IMR-90 (cell line): ENCODE results near the gene PRKCE. TPM values are rescaled to one million over a fixed set of nuclear protein-coding genes. Genes with fewer than 3 reads are reported as not detected.

Source experiments
- ATAC-seq: fragments of 200-7000 bp; cut with Tn5 transposase; 2 replicates; pipeline ENCODE4 v1.9.1; 2020; ENCODE audit warnings: low read depth, mild to moderate bottlenecking, moderate library complexity
- BruUV-seq: library from RNA; stranded (reverse); fragments of 400-500 nt; replicated peaks from 2 replicates; lab custom pipeline; 2021; lab: Mats Ljungman, UMichigan
- CTCF ChIA-PET: fragments of 300-600 bp; formaldehyde crosslinking; extraction: SDS; loops from one replicate; lab custom pipeline; 2021; ENCODE audit warnings: antibody characterized with exemption; lab: Yijun Ruan, JAX
- POLR2A ChIA-PET: fragments of 300-600 bp; sonication (Branson Sonifier 250); formaldehyde crosslinking; loops from one replicate; lab custom pipeline; 2022; ENCODE audit warnings: antibody characterized with exemption; ENCODE audit not compliant: unreplicated experiment; lab: Charles Lee
- DNase-seq: peaks from one replicate; pipeline ENCODE4 v3.0.0; 2013
- H2AFZ ChIP-seq: replicated peaks from 2 replicates; pipeline ENCODE3; 2013; ENCODE audit warnings: low read length, mild to moderate bottlenecking; ENCODE audit not compliant: poor library complexity
- H2AK5ac ChIP-seq: 2 replicates; pipeline ENCODE4 v1.6.1; 2013; ENCODE audit warnings: low read depth, low read length, inconsistent platforms
- H2AK9ac ChIP-seq: replicated peaks from 2 replicates; pipeline ENCODE3; 2013; ENCODE audit warnings: mild to moderate bottlenecking, low read depth, low read length, moderate library complexity; ENCODE audit not compliant: poor library complexity
- H2BK120ac ChIP-seq: 2 replicates; pipeline ENCODE4 v1.6.1; 2013; ENCODE audit warnings: low read depth, low read length, inconsistent platforms
- H2BK15ac ChIP-seq: 3 replicates; pipeline ENCODE4 v1.6.1; 2013; ENCODE audit warnings: low read depth, low read length, inconsistent platforms
- H2BK20ac ChIP-seq: 2 replicates; pipeline ENCODE4 v1.6.1; 2013; ENCODE audit warnings: low read depth, mild to moderate bottlenecking, inconsistent platforms, low read length, moderate library complexity
- H2BK5ac ChIP-seq: 2 replicates; pipeline ENCODE4 v1.6.1; 2013; ENCODE audit warnings: mild to moderate bottlenecking, low read depth, low read length, inconsistent platforms; ENCODE audit not compliant: poor library complexity, severe bottlenecking
- H3K14ac ChIP-seq: replicated peaks from 2 replicates; pipeline ENCODE4 v1.6.1; 2013; ENCODE audit warnings: low read depth, low read length, inconsistent platforms
- H3K18ac ChIP-seq: 2 replicates; pipeline ENCODE4 v1.6.1; 2013; ENCODE audit warnings: low read depth, low read length, control low read depth
- H3K23ac ChIP-seq: 2 replicates; pipeline ENCODE4 v1.6.1; 2013; ENCODE audit warnings: low read depth, low read length, inconsistent platforms
- H3K27ac ChIP-seq: 2 replicates; pipeline ENCODE4 v1.5.1; 2013; ENCODE audit warnings: mild to moderate bottlenecking, control low read depth, low read length; ENCODE audit not compliant: insufficient read depth
- H3K27me3 ChIP-seq: 2 replicates; pipeline ENCODE4 v1.6.1; 2013; ENCODE audit warnings: low read length; ENCODE audit not compliant: control insufficient read depth, insufficient read depth
- H3K36me3 ChIP-seq: 2 replicates; pipeline ENCODE4 v1.6.1; 2013; ENCODE audit warnings: low read length, mixed read lengths; ENCODE audit not compliant: control insufficient read depth, insufficient read depth
- H3K4ac ChIP-seq: 2 replicates; pipeline ENCODE4 v1.6.1; 2013; ENCODE audit warnings: low read depth, low read length, inconsistent platforms
- H3K4me1 ChIP-seq: 2 replicates; pipeline ENCODE4 v1.6.1; 2013; ENCODE audit warnings: low read length, mixed read lengths; ENCODE audit not compliant: control insufficient read depth, insufficient read depth
- H3K4me2 ChIP-seq: 2 replicates; pipeline ENCODE4 v1.6.1; 2013; ENCODE audit warnings: low read depth, mild to moderate bottlenecking, control low read depth, low read length, moderate library complexity
- H3K4me3 ChIP-seq: 2 replicates; pipeline ENCODE4 v1.5.1; 2013; ENCODE audit warnings: low read depth, mild to moderate bottlenecking, control low read depth, low read length, moderate library complexity; ENCODE audit not compliant: insufficient read depth
- H3K56ac ChIP-seq: 2 replicates; pipeline ENCODE4 v1.6.1; 2013; ENCODE audit warnings: low read length, inconsistent platforms; ENCODE audit not compliant: insufficient read depth; ENCODE audit errors: extremely low read depth
- H3K79me1 ChIP-seq, 2 experiments: 2 replicates each; pipeline ENCODE4 v1.6.1; 2013; ENCODE audit warnings: low read length in 2 of 2, inconsistent platforms in 1 of 2, low read depth in 1 of 2
- H3K9ac ChIP-seq: 2 replicates; pipeline ENCODE4 v1.6.1; 2013; ENCODE audit warnings: low read depth, low read length, control low read depth
- H3K9me1 ChIP-seq: 2 replicates; pipeline ENCODE4 v1.6.1; 2013; ENCODE audit warnings: low read length, inconsistent platforms; ENCODE audit not compliant: insufficient read depth
- H3K9me3 ChIP-seq: 2 replicates; pipeline ENCODE4 v1.6.1; 2013; ENCODE audit warnings: low read length; ENCODE audit not compliant: control insufficient read depth, insufficient read depth
- H4K20me1 ChIP-seq: 2 replicates; pipeline ENCODE4 v1.6.1; 2013; ENCODE audit warnings: low read length, inconsistent platforms; ENCODE audit not compliant: insufficient read depth
- H4K5ac ChIP-seq: 2 replicates; pipeline ENCODE4 v1.6.1; 2013; ENCODE audit warnings: mild to moderate bottlenecking, low read depth, low read length, control low read depth
- H4K8ac ChIP-seq, 2 experiments: 2 replicates each; pipeline ENCODE4 v1.6.1; 2013; ENCODE audit warnings: low read depth in 2 of 2, low read length in 2 of 2, control low read depth in 1 of 2, inconsistent platforms in 1 of 2
- H4K91ac ChIP-seq: 2 replicates; pipeline ENCODE4 v1.6.1; 2013; ENCODE audit warnings: low read depth, low read length, inconsistent platforms; ENCODE audit not compliant: insufficient read depth
- BHLHE40 ChIP-seq: fragments of 150-350 bp; IDR thresholded peaks from 2 replicates; pipeline ENCODE4 v1.6.1; 2016; ENCODE audit warnings: mild to moderate bottlenecking, low read depth, low read length
- CEBPB ChIP-seq: IDR thresholded peaks from 2 replicates; pipeline ENCODE4 v1.6.1; 2012; ENCODE audit warnings: low read depth, low read length, improper control_type of control experiment
- CHD1 ChIP-seq: IDR thresholded peaks from 2 replicates; pipeline ENCODE4 v1.6.1; 2012; ENCODE audit warnings: low read depth, low read length, improper control_type of control experiment
- CTCF ChIP-seq: conservative IDR thresholded peaks from 2 replicates; pipeline ENCODE4 v1.5.1; 2012; ENCODE audit warnings: mild to moderate bottlenecking, low read depth, low read length, improper control_type of control experiment
- ELK1 ChIP-seq: fragments of 150-350 bp; IDR thresholded peaks from 2 replicates; pipeline ENCODE4 v1.6.1; 2016; ENCODE audit warnings: low read depth, mild to moderate bottlenecking, low read length, moderate library complexity, borderline replicate concordance
- FOS ChIP-seq: fragments of 150-350 bp; IDR thresholded peaks from 2 replicates; pipeline ENCODE4 v1.6.1; 2016; ENCODE audit warnings: low read depth, low read length
- MAFK ChIP-seq: IDR thresholded peaks from 2 replicates; pipeline ENCODE4 v1.6.1; 2012; ENCODE audit warnings: low read depth, low read length, improper control_type of control experiment
- MAZ ChIP-seq: IDR thresholded peaks from 2 replicates; pipeline ENCODE4 v1.6.1; 2012; ENCODE audit warnings: low read depth, mild to moderate bottlenecking, low read length, improper control_type of control experiment, moderate library complexity, borderline replicate concordance
- MXI1 ChIP-seq: IDR thresholded peaks from 2 replicates; pipeline ENCODE4 v1.6.1; 2012; ENCODE audit warnings: low read depth, mild to moderate bottlenecking, low read length, moderate library complexity, borderline replicate concordance
- NFE2L2 ChIP-seq: fragments of 150-350 bp; IDR thresholded peaks from 2 replicates; pipeline ENCODE4 v1.6.1; 2016; ENCODE audit warnings: low read depth, mild to moderate bottlenecking, low read length
- POLR2A ChIP-seq: IDR thresholded peaks from 2 replicates; pipeline ENCODE4 v1.6.1; 2012; ENCODE audit warnings: mild to moderate bottlenecking, low read depth, low read length
- RAD21 ChIP-seq: IDR thresholded peaks from 2 replicates; pipeline ENCODE4 v1.6.1; 2012; ENCODE audit warnings: low read length, improper control_type of control experiment
- RCOR1 ChIP-seq: IDR thresholded peaks from 2 replicates; pipeline ENCODE4 v1.6.1; 2012; ENCODE audit warnings: mild to moderate bottlenecking, low read length, improper control_type of control experiment; ENCODE audit not compliant: insufficient replicate concordance
- RFX5 ChIP-seq: IDR thresholded peaks from 2 replicates; pipeline ENCODE4 v1.8.0; 2012; ENCODE audit warnings: low read depth, mild to moderate bottlenecking, low read length, moderate library complexity
- SMC3 ChIP-seq: fragments of 150-350 bp; IDR thresholded peaks from 2 replicates; pipeline ENCODE4 v1.6.1; 2016; ENCODE audit warnings: low read depth, mild to moderate bottlenecking, antibody characterized with exemption, low read length, moderate library complexity
- USF2 ChIP-seq: fragments of 150-350 bp; IDR thresholded peaks from 2 replicates; pipeline ENCODE4 v1.6.1; 2017; ENCODE audit warnings: mild to moderate bottlenecking, antibody characterized with exemption, low read length, low read depth
- WGBS, 2 experiments: methylation state at CpG; one replicate each; pipeline versions ENCODE4 v1.1.5 to v1.1.7; 2013; ENCODE audit warnings: missing lambda C conversion rate in 2 of 2; ENCODE audit not compliant: insufficient read length in 1 of 2; ENCODE audit errors: extremely low coverage in 2 of 2; 5-methylcytosine and 5-hydroxymethylcytosine counted together
- dilution Hi-C: fragments of 300-500 bp; cut with HindIII; formaldehyde crosslinking; loops from one replicate; pipeline ENCODE4 v1.14.3; 2018; ENCODE audit warnings: low sequenced_read_pairs; ENCODE audit not compliant: unreplicated experiment
- in situ Hi-C: fragments of 300-500 bp; cut with MboI; formaldehyde crosslinking; loops from 3 replicates; pipeline ENCODE4 v1.14.3; 2019; ENCODE audit warnings: low sequenced_read_pairs, inconsistent platforms, mixed read lengths
- intact Hi-C: fragments of 100-400 bp; cut with micrococcal nuclease; formaldehyde crosslinking; loops from 2 replicates; pipeline ENCODE4 v1.10.0; 2022
- polyA plus RNA-seq, 3 experiments: library from polyadenylated mRNA; depleted of rRNA; stranded (reverse); fragments of >200 nt; gene quantifications; 2 replicates each; pipeline ENCODE4 v1.2.3, GENCODE V29; 2012; ENCODE audit warnings: low replicate concordance in 1 of 3
- total RNA-seq: library from RNA; depleted of rRNA; stranded (reverse); fragments of >200 nt; gene quantifications from 2 replicates; pipeline ENCODE4 v1.2.3, GENCODE V29; 2012

The PRKCE gene
- total and polyA plus RNA-seq, 2 of the 4 experiments (the other 2 are of a cell fraction) = 8.1 to 32.4 TPM

- Histone ChIP-seq H3K79me1 (peaks cover 13 to 34% of the 10 kb centered on the region in 2 experiments; a peak in 3 of 4 replicates), H3K9ac (no peak overlapping the region), H2AFZ (no peak overlapping the region), H3K56ac (no peak overlapping the region), H2BK5ac (no peak overlapping the region), H3K14ac (no peak overlapping the region), H3K27ac (no peak overlapping the region), H2BK120ac (no peak overlapping the region), H2AK9ac (no peak overlapping the region), H4K91ac (no peak overlapping the region), H2BK20ac (no peak overlapping the region), H3K4me2 (no peak overlapping the region), H3K4me1 (no peaks in the 10 kb centered on the region; the same call in 1 of the 2 replicates), H3K4ac (no peak overlapping the region), H3K4me3 (no peak overlapping the region), H2AK5ac (no peak overlapping the region), H3K9me3 (no peaks in the 10 kb centered on the region), H3K9me1 (0 out of 2 replicates have a peak, but pooled peaks cover 3% of the 10 kb centered on the region), H3K23ac (no peak overlapping the region), H4K20me1 (peaks cover 4% of the 10 kb centered on the region; the same call in 1 of the 2 replicates), H4K8ac (no peak overlapping the region), H2BK15ac (no peak overlapping the region), H3K18ac (no peak overlapping the region), H4K5ac (no peak overlapping the region), H3K27me3 (no peaks in the 10 kb centered on the region), H3K36me3 (no peaks in the 10 kb centered on the region)
- intact Hi-C loops (no loop called here), in situ Hi-C loops (no loop called here), dilution Hi-C loops (no loop called here)
- 100% methylated on average over 2 of the region's 6 CpGs; no CpG with 5 or more reads in 1 of the 2 experiments for WGBS, 2 experiments
- no peak for ATAC-seq
- TF ChIP-seq CHD1 = no peak
- no peak for TF ChIP-seq RFX5
- TF ChIP-seq USF2 = no peak
- no peak for TF ChIP-seq CEBPB
- TF ChIP-seq MXI1 = no peak
- TF ChIP-seq POLR2A = no peak
- TF ChIP-seq CTCF = no peak
- no peak for TF ChIP-seq NFE2L2
- no peak for TF ChIP-seq ELK1
- no peak for TF ChIP-seq MAFK
- no peak for TF ChIP-seq FOS
- no peak for TF ChIP-seq MAZ
- TF ChIP-seq SMC3 = no peak
- no peak for TF ChIP-seq RAD21
- no peak for TF ChIP-seq RCOR1
- TF ChIP-seq BHLHE40 = no peak
- no peak for DNase-seq
- ChIA-PET POLR2A (no interaction called here), CTCF (interaction anchor here (0.6 kb wide), 1 partner anchor 206 kb away, joined by 3 read pairs; no protein-coding TSS in a partner anchor)
- no TSS peak for BruUV-seq
These were observed 33.3 kb downstream of the PRKCE start for GRCh38 chr2:45684756-45685155.
